Right atrium auricular region (tissue), 2 donors: ENCODE measurements around the gene VSIG8. TPM values are rescaled to one million over a fixed set of nuclear protein-coding genes. Genes with fewer than 3 reads are reported as not detected.
A peak's percentile ranks its signal among the peaks of the same experiment; 100 is the strongest.
"Not testable (repeated sequence)": the region's sequence is repeated elsewhere in the genome, so short reads cannot be mapped to it uniquely, and the experiment has no call there.

ENCODE experiments used
- DNase-seq: peaks from one replicate; pipeline ENCODE4 v3.0.0-alpha.2; 2019; ENCODE audit warnings: low spot score
- H3K27ac ChIP-seq, 2 donors: fragments of 200-600 bp; sonication (generic); 1 replicate in 1 of 2; 2 replicates in 1 of 2; pipeline ENCODE4 v1.5.1; 2016 to 2019
- H3K27me3 ChIP-seq, 2 donors: fragments of 200-600 bp; sonication (generic); one replicate each; pipeline versions ENCODE4 v1.5.1 to v1.6.0; 2017 to 2019
- H3K36me3 ChIP-seq: fragments of 200-600 bp; sonication (generic); one replicate; pipeline ENCODE4 v1.5.1; 2016
- H3K4me1 ChIP-seq, 2 donors: fragments of 200-600 bp; sonication (generic); one replicate each; pipeline versions ENCODE4 v1.5.1 to v1.6.0; 2017 to 2019
- H3K4me3 ChIP-seq, 2 donors: fragments of 200-600 bp; sonication (generic); 1 replicate in 1 of 2; 2 replicates in 1 of 2; pipeline ENCODE4 v1.5.1; 2017 to 2019; ENCODE audit warnings: mild to moderate bottlenecking in 1 of 2, moderate library complexity in 1 of 2
- H3K9me3 ChIP-seq, 2 donors: fragments of 200-600 bp; sonication (generic); one replicate each; pipeline ENCODE4 v1.5.1; 2019
- total RNA-seq, 2 donors: library from RNA; depleted of rRNA; stranded (reverse); fragments of >200 nt; gene quantifications; one replicate each; pipeline ENCODE4 v1.1.0, GENCODE V29; 2016
- TF ChIP-seq, protein P1 (sequence below), 2 donors: fragments of 200-600 bp; sonication (generic); IDR thresholded peaks; one replicate each; pipeline ENCODE4 v1.5.1; 2019; ENCODE audit warnings: antibody characterized with exemption in 2 of 2

VSIG8 gene, protein sequence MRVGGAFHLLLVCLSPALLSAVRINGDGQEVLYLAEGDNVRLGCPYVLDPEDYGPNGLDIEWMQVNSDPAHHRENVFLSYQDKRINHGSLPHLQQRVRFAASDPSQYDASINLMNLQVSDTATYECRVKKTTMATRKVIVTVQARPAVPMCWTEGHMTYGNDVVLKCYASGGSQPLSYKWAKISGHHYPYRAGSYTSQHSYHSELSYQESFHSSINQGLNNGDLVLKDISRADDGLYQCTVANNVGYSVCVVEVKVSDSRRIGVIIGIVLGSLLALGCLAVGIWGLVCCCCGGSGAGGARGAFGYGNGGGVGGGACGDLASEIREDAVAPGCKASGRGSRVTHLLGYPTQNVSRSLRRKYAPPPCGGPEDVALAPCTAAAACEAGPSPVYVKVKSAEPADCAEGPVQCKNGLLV
- not detected for total RNA-seq

DNA sequence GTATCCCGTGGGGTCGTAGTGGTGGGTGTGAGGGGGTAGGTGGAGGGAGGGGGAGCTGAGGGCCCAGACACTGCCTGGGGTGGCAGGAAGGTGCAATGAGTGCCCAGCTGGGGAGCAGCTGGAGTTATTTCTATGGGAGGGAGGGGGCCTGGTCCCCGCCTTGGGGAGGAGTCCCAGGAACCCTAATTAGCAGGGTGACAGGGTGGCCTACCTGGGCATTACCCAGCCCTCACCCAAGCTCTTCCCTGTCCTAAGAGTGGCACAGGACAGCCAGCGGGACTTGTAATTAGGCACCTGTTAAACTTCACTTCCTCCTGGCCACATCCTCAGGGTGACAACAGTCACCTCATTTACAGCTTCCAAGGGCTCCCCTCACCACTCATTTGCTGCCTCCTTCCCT, at the start of gene VSIG8:
VSIG8 (minus strand) TSS at position 101 of the 400 bp plus-strand sequence. CDS start 136 bp downstream, outside the sequence.
- H3K4me3 ChIP-seq = no peak within 1 kb of the TSS
- no peaks in the 10 kb centered on the region for H3K9me3 ChIP-seq
- TF ChIP-seq, protein P1, sequence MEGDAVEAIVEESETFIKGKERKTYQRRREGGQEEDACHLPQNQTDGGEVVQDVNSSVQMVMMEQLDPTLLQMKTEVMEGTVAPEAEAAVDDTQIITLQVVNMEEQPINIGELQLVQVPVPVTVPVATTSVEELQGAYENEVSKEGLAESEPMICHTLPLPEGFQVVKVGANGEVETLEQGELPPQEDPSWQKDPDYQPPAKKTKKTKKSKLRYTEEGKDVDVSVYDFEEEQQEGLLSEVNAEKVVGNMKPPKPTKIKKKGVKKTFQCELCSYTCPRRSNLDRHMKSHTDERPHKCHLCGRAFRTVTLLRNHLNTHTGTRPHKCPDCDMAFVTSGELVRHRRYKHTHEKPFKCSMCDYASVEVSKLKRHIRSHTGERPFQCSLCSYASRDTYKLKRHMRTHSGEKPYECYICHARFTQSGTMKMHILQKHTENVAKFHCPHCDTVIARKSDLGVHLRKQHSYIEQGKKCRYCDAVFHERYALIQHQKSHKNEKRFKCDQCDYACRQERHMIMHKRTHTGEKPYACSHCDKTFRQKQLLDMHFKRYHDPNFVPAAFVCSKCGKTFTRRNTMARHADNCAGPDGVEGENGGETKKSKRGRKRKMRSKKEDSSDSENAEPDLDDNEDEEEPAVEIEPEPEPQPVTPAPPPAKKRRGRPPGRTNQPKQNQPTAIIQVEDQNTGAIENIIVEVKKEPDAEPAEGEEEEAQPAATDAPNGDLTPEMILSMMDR (IDR thresholded peaks at IDR 0.05) = no peak
- no peak for DNase-seq
- H3K27ac ChIP-seq = no peak within 1 kb of the TSS
- H3K4me1 ChIP-seq = peaks cover 0 to 11% of the 10 kb centered on the region in 2 donors
- H3K36me3 ChIP-seq = no peaks in the 10 kb centered on the region
- no peaks in the 10 kb centered on the region for H3K27me3 ChIP-seq

DNA sequence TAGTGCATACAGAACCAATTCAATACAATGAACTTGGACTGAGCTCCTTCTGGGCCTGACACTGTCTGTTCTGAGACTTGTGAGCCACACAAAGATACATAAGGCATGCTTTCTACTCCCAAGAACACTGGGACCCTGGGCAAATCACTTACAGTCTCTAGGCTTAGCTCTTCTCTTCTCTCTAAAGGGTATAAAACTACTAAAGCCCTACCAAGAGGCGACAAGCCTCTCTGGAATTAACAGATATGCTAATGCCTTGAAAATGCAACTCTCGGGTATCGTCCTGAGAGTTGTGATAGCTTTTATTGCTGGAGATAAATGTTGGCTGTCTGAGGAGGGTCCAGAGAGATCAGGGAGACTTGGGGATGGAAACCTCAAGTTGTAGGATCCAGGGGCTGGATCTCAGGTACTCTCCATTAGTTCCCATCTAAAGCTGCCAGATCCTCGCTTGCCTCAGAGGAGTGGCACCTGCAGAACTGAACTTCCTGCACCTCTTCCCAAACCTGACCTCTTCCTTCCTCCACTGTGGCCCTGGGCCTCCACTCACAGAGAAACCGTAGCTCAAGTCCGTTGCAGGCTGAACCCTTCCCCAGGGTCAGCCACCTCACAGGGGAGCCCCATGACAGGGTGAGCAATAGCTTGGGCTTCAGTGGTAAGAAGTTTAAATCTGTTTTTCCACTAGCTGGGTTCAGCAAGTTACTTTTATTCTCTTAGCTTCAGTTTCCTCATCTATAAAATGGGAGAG, 49.0 kb upstream of the VSIG8 start:
- Histone ChIP-seq H3K4me1 (peaks cover 0 to 56% of the 10 kb centered on the region in 2 donors), H3K27me3 (no peaks in the 10 kb centered on the region), H3K36me3 (peaks cover 4% of the 10 kb centered on the region), H3K4me3 (no peak overlapping the region), H3K27ac (peak overlapping the region; percentile 8 to 37), H3K9me3 (no peaks in the 10 kb centered on the region)
- TF ChIP-seq, protein P1 (IDR thresholded peaks at IDR 0.05) = no peak
- no peak for DNase-seq

DNA sequence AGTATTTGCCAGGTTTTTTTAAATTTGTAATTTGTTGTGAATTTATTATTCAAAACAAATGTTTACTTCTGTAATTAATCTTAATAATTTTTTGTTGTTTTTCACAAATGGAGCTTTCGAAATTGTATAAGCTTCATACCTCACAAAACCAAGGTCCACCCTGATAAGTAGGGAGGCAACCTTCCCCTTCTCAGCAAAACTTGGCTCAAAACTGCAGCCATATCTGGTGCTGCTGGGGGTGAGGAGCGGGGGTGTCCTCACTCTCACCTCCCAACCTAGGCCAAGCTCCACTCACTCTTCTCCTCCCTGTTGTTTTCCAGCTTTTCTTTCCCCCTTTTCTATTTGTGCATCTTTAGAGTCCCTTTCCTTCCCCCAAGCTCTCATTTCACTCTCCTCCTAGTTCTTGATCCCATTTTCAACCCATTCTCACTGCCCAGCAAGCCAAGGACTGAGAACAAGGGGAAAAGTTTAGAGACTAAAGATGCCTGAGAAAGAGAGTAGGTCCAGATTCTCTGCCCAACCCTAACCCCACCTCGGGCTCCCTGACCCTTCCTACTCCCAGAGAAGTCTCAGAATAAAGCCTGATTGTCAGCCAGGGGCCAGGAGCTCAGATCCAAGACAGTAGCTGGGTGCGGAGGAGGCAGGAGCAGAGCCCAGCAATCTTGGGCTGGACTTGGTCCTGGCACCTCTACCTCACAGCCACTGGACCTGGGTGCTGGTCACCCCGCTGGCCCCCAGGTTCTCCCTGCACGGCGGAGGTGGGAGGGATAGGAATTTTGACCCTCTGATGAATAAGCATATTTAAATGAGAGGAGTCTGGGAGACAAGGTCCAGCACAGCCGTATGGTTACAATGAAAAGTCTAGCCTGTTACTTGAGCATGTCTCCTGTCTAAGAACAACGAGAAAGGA, 45.8 kb upstream of the VSIG8 start:
- Histone ChIP-seq H3K27ac (no peak overlapping the region), H3K9me3 (no peaks in the 10 kb centered on the region), H3K4me3 (no peak overlapping the region), H3K36me3 (no peaks in the 10 kb centered on the region), H3K27me3 (no peaks in the 10 kb centered on the region), H3K4me1 (peaks cover 0 to 32% of the 10 kb centered on the region in 2 donors)
- TF ChIP-seq, protein P1 (IDR thresholded peaks at IDR 0.05) = no peak
- DNase-seq = no peak

DNA sequence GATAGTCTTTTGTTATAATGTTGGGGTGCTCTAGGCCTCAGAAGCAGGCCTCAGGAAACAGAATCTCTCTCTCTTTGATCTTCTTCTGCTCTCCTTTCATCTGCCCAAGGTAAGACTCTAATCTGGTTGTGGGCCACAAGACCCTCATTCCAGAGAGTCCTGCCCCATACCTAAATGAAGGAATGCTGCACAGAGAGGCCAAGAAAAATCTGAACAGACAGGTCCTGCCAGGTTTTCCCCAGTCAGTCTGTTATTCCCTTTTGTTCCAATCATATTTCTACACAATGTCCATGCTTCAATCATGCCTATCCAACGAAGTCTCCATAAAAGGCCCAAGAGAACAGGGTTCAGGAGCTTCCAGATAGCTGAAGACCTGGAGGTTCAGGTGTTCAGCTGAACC, 44.5 kb upstream of the VSIG8 start:
- Histone ChIP-seq H3K4me3 (no peak overlapping the region), H3K36me3 (no peaks in the 10 kb centered on the region), H3K4me1 (peaks cover 0 to 23% of the 10 kb centered on the region in 2 donors), H3K27ac (no peak overlapping the region), H3K27me3 (no peaks in the 10 kb centered on the region), H3K9me3 (no peaks in the 10 kb centered on the region)
- no peak for DNase-seq
- TF ChIP-seq, protein P1 (IDR thresholded peaks at IDR 0.05) = no peak

DNA sequence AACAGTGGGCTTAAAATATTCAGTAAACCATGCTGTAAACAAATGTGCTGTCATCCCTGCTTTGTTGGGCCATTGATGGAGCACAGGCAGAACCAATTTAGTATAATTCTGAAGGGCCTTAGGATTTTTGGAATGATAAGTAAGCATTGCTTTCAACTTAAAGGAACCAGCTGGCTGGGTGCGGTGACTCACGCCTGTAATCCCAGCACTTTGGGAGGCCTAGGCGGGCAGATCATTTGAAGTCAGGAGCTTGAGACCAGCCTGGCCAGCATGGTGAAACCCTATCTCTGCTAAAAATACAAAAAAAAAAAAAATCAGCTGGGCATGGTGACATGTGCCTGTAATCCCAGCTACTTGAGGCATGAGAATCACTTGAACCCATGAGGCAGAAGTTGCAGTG, 41.6 kb upstream of the VSIG8 start:
- not testable (repeated sequence) for H3K27me3 ChIP-seq, DNase-seq, H3K36me3 ChIP-seq, H3K27ac ChIP-seq, H3K4me3 ChIP-seq, H3K9me3 ChIP-seq
- peaks cover 0 to 19% of the 10 kb centered on the region in 2 donors for H3K4me1 ChIP-seq
